GM12874 (cell line): ENCODE data around the gene NEK9.

ENCODE experiments used
- TF ChIP-seq, protein P1 (sequence below): IDR thresholded peaks from 2 replicates; pipeline ENCODE4 v1.5.1; 2011; ENCODE audit warnings: low read depth, mild to moderate bottlenecking, control low read depth, low read length, moderate library complexity; ENCODE audit not compliant: insufficient read depth

Gene NEK9

DNA sequence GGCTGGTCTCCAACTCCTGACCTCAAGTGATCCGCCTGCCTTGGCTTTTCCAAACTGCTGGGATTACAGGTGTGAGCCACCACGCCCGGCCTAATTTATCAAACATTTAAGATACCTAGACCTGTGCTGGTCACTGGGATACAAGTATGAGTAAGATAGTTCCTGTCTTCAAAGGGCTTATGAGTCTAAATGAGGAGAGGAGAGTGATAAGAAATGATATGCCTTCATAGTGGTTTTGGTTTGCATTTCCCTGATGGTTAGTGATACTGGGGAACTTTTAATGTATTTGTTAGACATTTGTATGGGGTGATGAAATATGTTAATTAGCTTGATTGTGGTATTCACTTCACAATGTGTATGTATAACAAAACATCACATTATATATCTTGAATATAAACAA is 28.3 kb upstream of the NEK9 start:
- TF ChIP-seq, protein P1, sequence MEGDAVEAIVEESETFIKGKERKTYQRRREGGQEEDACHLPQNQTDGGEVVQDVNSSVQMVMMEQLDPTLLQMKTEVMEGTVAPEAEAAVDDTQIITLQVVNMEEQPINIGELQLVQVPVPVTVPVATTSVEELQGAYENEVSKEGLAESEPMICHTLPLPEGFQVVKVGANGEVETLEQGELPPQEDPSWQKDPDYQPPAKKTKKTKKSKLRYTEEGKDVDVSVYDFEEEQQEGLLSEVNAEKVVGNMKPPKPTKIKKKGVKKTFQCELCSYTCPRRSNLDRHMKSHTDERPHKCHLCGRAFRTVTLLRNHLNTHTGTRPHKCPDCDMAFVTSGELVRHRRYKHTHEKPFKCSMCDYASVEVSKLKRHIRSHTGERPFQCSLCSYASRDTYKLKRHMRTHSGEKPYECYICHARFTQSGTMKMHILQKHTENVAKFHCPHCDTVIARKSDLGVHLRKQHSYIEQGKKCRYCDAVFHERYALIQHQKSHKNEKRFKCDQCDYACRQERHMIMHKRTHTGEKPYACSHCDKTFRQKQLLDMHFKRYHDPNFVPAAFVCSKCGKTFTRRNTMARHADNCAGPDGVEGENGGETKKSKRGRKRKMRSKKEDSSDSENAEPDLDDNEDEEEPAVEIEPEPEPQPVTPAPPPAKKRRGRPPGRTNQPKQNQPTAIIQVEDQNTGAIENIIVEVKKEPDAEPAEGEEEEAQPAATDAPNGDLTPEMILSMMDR: no peak

DNA sequence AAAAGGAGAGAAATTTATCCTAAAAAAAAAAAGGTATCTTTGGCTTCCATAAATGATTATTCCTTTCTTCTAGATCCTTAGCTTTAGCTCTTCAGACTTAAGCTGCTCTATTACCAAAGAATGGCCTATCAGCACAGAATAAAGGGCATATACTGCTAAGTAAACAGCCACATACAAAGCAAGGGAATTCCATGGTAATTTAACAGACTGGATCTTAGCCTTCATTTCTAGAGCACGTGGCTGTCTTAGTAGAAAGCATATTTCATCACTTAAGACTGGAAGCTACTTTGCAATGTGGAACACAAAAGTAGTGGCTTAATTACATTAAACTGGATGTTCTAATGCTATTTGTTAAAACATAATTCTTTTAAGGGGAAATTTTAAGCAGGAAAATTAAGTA is 26.4 kb upstream of the NEK9 start:
- TF ChIP-seq, protein P1: no peak

DNA sequence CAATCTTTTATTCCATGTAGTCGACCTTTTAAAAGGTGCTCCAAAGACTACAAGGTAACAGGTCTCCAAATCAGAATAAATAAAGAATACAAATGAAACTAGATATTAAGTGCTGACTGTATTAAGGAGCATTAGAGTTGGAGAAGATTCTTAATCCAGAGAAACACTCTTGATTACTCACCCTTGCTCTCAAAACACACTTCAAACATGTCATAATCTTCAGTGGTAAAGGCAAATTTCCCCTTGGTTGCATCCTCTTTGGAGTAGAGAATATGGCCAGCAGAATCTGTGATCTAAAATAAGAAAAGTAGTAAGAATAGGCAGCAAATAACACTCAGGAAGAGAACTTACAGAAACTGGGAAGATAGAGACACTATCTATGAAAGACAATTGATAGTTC is 25.0 kb upstream of the NEK9 start:
- TF ChIP-seq, protein P1: no peak

DNA sequence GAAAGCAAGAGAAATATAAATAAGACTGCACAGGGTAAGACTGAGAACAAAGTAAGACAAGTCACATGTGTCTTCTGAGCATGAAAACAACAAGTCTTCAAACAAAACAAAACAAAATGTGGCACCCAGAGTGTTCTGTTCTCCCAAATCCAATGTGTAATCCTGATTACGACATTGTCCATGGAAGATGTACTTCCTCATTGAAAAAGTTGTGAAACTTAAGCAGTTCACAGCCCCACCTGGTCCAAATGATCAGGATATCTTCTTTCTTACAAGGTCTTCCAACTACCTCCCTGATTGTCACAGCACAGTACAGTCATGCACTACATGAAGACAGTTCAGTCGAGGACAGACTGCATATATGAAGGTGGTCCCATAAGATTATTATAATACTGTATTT is 23.3 kb upstream of the NEK9 start:
- TF ChIP-seq, protein P1: no peak

DNA sequence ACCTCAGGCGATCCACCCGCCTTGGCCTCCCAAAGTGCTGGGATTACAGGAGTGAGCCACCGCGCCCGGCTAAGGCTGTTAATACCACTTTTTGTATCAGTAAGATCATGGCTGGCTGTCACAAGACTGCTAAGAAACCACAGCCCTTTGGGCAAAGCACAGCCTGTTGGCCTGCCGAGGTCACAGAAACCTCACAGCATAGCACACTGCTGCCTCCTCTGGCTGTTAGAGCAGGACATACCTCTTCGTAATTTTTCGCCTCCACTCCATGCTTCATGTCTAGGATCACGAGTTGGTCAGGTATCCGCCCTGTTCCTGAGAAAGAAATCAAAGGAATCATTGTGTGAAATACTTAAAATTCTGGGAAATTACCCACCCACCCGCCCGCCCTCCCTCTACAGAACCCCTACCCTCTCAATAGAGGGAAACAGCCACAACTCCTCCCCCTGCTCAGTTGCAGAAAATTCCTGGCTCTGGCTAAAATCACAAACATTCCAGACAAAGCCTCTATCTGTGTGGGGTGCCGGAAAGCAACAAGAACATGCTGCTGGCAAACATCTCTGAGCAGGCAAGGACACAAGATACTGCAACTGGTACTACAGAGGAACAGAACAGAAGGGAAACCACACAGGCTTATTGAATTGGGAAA is 20.7 kb upstream of the NEK9 start:
- TF ChIP-seq, protein P1: peak; percentile 24; the same call in 1 of the 2 replicates

DNA sequence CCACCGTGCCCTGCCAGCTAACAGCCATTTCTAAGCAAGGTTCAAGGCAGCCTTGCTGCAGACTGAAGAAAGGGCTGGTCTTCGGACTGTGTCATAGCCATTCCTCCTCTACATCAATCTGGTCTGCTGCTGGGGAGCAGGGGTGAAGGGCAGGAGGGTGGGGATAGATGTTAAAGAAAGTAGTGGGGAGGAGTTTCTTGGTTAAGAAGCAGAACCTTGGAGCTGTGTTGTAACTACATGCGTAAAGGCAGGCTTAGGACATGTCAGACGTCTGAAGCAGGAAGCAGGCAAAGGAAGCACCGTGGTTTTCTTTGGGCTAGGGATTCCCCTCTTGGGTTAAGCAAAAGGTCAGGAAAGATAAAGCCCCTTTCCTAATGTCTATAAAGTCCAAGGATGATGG is 18.1 kb upstream of the NEK9 start:
- TF ChIP-seq, protein P1: no peak

DNA sequence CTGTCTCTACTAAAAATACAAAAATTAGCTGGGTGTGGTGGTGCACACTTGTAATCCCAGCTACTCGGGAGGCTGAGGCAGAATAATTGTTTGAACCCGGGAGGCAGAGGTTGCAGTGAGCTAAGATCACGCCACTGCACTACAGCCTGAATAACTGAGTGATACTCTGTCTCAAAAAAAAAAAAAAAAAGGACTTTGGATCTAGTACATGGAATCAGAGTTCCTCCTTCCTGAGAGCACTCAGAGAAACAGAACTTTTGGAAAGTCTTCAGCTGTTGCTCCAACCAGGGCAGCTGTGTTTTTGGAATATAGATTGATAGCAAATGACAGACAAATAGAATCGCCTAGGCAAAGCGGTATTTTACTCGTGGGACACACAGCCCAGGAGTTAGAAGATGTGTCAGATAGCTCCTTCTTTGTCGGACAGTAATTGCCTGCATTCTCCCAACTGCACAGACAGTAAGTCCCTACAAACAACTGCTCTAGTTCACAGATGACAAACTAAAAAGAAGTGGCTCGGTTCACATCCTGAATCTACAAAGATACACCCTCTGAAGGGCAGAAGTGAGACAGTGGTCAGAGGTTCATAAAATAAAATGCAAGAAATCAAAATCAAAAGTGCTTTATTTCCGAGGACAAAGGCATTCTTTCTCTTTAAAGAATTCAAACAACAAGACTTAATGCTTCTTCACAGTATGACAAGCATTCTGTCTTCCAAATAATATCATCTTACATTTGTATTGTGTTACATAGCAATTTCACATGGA is 17.1 kb upstream of the NEK9 start:
- TF ChIP-seq, protein P1: no peak
